ENCODE data around the gene CASP1.
A peak's percentile ranks its signal among the peaks of the same experiment; 100 is the strongest.
"Not testable (repeated sequence)": the region's sequence is repeated elsewhere in the genome, so short reads cannot be mapped to it uniquely, and the experiment has no call there.

CASP1 gene

GRCh38 chr11:105034813-105035620 lies at the start of gene CASP1:
Gene CASP1 (minus strand): TSS chr11:105035144. CDS start chr11:105035113, 31 bp downstream.
- DNase-seq (ENCODE audit: low read depth): peak; percentile 86

DNA sequence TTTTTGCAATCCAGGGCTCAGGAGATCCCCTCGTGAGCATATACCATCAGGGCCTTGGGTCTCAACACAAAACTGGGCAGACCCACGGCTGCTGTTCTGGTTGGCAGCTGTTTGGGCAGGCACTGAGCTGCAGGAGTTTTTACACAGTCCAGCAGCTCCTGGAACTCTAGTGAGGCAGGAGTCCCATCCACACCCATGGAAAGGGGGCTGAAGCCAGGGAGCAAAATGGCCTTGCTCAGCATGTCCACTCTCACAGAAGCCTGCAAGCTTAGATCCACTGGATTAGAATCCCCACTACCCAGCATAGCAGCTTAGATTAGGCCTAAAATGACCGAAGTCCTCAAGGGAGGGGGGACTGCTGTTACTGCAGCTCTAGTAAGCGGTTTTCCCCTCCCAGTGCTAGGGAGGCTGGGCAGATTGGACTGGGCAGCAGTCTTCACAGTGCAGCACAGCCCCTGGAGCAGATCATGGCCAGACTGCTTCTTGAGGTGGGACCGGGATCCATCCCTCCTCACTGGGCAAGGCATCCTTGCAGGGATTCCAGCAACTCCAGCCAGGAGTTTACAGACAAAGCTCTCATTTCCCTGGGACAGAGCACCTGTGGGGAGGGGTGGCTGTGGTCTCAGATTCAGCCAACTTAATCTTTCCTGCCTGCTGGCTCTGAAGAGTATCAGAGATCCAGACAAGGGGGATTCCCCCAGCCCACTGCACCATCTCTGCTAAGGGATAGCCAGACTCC lies 46.6 kb upstream of the CASP1 start:
- no peak for DNase-seq (ENCODE audit: low read depth)

DNA sequence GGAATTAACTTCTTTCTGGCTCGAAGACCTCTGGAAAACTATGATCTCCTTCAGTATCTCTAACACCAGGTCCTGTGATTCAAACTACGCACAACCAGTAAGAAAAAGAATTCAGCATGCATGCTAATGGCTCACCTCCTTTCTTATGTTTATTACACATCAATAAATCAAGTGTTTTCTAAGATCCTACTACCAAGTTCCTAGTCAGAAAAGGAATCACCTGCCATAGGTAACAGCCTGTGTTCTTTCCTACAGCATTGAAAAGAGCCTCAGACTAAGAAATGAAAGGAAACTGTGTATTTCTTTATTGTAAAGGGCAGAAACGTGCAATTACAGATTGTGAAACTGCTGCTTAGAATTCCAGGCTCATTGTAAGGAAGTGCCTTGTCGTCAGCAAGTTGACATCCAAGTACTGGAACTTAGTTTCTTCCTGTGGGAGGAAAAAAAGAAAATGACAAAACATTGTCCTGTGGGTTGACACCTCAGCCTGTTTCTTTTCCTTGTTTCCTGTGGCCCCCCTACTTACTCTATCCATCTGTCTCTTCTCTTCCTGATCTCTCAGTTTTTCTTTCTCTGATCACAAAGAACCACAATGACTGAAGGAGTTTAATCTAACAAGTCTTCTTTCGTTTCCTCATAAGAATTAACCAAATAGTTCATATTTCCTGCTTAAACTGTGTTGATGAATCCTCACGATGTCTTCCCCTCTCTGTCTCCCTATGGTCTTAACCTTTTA lies 45.4 kb upstream of the CASP1 start:
- peak; percentile 15 for DNase-seq (ENCODE audit: low read depth)

DNA sequence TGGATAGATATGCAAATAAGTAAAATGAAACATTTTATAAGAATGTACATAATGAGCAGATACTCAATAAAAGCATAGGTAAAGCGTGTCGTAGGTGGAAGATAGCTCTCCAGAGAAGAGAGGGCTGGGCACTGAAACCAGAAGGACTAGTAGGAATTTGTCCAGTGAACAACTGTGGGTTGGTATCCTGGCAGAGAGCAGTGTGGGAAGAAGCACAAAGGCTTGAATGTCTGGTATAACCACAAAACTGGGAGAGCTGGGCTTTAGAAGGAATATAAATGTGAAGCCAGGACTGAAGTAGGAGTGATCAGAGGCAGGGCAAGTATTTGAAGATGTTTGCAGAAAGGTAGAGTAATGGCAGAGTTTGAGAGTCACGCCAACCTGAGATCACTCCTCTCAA lies 43.3 kb upstream of the CASP1 start:
- DNase-seq (ENCODE audit: low read depth): no peak

DNA sequence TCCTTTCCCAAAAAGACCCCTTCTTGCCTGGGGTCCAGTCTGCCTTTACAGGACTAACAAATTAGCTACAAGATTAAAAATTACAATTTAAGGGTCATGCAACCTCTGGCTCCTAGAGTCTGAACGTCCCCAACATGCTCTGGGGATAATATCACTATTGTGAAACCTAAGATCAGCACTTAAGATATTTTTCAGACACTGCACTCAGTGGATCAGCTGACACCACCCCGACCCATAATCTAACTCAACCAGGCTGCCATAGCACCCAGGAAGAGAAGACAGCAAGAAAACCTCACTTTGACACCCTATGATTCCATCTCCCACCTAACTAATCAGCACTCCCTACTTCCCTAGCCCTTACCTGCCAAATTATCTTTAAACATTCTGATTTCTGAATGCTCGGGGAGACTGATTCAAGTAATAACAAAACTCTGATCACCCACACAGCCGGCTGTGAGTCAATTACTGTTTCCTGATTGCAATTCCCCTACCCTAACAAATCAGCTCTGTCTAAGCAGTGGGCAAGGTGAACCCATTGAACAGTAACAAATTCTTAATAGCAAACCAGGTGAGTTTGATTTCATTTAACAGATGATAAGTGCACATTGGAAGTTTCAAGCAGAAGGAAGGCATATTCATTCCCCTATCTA lies 42.3 kb upstream of the CASP1 start:
- DNase-seq (ENCODE audit: low read depth): not testable (repeated sequence)

DNA sequence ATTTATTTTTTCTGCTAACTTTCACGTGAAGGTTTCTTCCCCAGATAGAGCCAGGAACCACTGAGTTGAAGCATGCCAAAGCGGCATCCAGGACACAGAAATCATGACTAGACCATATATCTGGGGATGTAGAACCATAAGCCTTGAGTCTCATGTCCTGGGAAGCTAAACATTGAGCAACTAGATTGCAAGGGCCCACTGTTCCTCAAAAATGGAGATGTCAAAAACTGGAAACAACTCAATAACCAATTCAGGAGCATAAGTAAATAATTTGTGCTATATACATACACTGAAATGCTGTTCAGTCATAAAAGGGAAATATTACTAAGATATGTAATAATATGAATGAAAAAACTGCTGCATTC lies 39.2 kb upstream of the CASP1 start:
- DNase-seq (ENCODE audit: low read depth): no peak

DNA sequence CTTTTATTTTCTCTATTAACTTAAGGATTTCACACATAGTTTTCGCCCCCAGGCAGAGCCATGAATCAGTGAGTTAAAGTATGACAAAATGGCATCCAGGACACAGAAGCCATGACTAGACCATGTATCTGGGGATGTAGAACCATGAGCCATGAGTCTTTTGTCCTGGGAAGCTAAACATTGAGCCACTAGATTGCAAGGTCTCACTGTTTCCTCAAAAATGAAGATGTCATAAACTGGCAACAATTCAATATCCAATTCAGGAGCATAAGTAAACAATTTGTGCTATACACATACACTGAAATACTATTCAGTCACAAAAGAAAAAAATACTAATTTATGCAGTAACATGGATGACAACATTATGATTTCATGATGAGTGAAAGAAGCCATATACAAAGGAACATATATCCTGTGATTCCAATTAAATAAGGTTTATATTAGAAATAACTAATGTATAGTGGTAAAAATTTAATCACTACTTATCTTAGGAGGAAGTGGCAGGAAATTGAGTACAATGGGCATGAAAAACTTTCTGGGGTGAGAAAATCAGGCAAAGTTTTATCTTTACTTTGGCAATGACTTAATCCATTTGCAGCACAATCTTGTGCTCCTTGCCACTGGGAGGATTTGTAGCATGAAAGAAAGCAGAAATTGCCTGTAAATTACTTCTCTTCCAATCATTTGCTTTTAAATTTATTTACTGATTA lies 38.7 kb upstream of the CASP1 start:
- DNase-seq (ENCODE audit: low read depth): no peak

DNA sequence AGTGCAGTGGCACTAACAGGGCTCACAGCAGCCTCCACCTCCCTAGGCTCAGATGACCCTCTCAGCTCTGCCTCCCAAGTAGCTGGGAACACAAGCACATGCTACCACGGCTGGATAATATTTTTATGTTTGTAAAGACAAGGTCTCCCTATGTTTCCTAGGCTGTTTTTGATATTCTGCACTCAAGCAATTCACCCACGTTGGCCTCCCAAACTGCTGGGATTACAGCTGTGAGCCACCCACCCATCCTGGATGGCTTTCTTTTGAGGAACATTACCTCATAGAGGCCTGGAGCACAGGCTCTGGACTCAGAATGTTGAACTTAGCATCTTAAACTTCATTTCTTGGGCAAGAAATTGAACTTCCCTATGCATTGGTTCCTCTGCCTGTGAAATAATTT lies 37.1 kb upstream of the CASP1 start:
- not testable (repeated sequence) for DNase-seq (ENCODE audit: low read depth)

GRCh38 chr11:105071089-105071732 lies 36.3 kb upstream of the CASP1 start:
- no peak for DNase-seq (ENCODE audit: low read depth)

DNA sequence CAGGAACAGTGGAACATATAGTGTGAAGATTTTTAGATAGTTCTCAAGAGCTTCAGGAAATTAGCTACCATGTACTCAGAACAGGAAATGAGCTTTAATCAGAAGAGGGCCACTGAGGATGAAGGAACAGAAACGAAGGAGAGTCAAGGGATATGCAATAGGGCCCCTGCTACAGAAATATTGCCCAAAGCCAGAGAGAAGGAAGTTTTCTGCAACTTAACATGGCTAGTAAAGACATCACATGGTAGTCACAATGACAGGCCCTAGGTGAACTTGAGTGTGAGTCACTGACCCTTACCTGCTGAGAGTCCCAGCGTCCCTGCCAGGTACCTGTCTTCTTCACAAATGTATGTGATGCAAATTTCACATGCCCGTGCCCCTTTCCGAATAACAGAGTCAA lies 35.4 kb upstream of the CASP1 start:
- DNase-seq (ENCODE audit: low read depth): no peak

DNA sequence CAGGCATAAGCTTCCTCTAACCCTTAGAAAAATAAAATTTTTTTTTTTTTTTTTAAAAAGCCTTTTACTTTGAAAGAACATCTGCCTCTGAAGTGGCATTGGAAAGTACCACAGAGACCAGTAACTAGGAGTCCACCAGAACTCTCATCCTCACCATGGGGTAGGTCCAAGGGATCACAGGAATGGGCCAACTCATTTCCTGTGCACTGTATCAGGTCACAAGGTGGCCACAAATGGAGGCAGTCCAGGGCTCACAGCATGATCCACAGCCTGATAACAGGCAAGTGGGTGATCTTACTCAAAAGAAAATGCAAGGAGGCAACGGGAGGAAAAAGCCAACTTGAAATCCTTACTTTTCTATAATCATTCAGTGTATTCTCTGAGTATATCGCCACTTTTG lies 34.8 kb upstream of the CASP1 start:
- DNase-seq (ENCODE audit: low read depth): not testable (repeated sequence)

- not testable (repeated sequence) for DNase-seq (ENCODE audit: low read depth)
These were observed 28.4 kb upstream of the CASP1 start for GRCh38 chr11:105063245-105063941.

GRCh38 chr11:105057432-105057831 lies 22.5 kb upstream of the CASP1 start:
- no peak for DNase-seq (ENCODE audit: low read depth)

- no peak for DNase-seq (ENCODE audit: low read depth)
These were observed 21.5 kb upstream of the CASP1 start for GRCh38 chr11:105056446-105056845.

- DNase-seq (ENCODE audit: low read depth): peak; percentile 36
These were observed 20.0 kb upstream of the CASP1 start for GRCh38 chr11:105054723-105055493.

- DNase-seq (ENCODE audit: low read depth): no peak
These were observed 17.5 kb upstream of the CASP1 start for GRCh38 chr11:105052487-105052886.

GRCh38 chr11:105051559-105051958 lies 16.6 kb upstream of the CASP1 start:
- DNase-seq (ENCODE audit: low read depth): peak; percentile 14

DNA sequence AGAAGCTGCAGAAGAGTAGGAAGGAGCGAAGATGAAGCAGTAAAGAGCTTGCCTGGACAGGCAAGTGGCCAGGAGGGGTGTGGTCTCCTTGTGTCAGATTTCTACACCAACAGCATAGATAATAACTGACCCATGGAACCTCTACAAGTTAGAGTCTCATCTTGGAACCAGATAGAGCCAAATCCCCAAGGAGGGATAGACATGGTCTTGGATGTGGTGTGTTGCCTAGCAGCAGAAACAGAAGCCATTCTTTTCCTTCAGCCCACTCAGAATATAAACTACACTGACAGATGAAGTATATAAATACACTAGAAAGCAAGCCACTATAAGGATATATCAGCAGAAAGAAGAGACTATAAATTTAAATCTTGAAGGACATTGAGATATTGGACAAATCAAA lies 14.5 kb upstream of the CASP1 start:
- DNase-seq (ENCODE audit: low read depth): no peak

DNA sequence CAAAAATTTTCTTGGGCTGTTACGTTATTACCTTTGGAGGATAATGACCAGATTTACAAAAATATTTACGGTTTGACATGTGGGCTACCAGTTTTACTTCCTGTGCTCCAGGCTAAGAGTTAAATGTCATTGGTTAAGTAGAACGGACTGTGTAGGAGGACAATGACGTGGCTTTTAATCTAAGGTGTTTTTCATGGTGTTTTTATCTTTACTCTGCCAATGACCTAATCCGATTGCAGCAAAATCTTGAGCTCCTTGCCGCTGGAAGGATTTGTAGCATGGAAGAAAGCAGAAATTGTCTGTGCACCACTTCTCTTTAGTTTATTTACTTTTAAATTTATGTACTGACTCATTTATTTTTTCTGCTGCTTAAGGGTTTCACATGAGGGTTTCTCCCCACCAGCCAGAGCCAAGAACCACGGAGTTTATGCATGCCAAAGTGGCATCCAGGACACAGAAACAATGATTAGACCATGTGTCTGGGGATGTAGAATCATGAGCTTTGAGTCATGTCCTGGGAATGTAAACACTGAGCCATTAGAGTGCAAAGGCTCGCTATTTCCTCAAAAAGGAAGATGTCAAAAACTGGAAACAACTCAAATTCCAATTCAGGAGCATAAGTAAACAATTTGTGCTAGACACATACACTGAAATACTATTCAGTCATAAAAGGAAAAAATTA lies 12.1 kb upstream of the CASP1 start:
- DNase-seq (ENCODE audit: low read depth): peak; percentile 94
